Lower lobe of right lung (tissue), 2 donors: ENCODE results near the gene BRF1. TPM values are rescaled to one million over a fixed set of nuclear protein-coding genes. Genes with fewer than 3 reads are reported as not detected.
A peak's percentile ranks its signal among the peaks of the same experiment; 100 is the strongest.
"Not testable (repeated sequence)": the region's sequence is repeated elsewhere in the genome, so short reads cannot be mapped to it uniquely, and the experiment has no call there.

Source experiments
- ATAC-seq, 2 donors: fragments of 200-7000 bp; cut with Tn5 transposase; one replicate each; pipeline ENCODE4 v1.9.1; 2020 to 2022; ENCODE audit warnings: mild to moderate bottlenecking in 2 of 2, moderate library complexity in 2 of 2
- DNase-seq: peaks from one replicate; pipeline ENCODE4 v3.0.0-alpha.2; 2020
- H3K27ac ChIP-seq: fragments of 200-600 bp; one replicate; pipeline ENCODE4 v1.8.0; 2022
- H3K27me3 ChIP-seq: fragments of 200-600 bp; one replicate; pipeline ENCODE4 v1.8.0; 2022; ENCODE audit warnings: low read depth
- H3K36me3 ChIP-seq: fragments of 200-600 bp; one replicate; pipeline ENCODE4 v1.8.0; 2022; ENCODE audit warnings: mild to moderate bottlenecking
- H3K4me1 ChIP-seq: fragments of 200-600 bp; one replicate; pipeline ENCODE4 v1.8.0; 2022
- H3K4me3 ChIP-seq: fragments of 200-600 bp; one replicate; pipeline ENCODE4 v1.8.0; 2022; ENCODE audit warnings: mild to moderate bottlenecking
- H3K9me3 ChIP-seq: fragments of 200-600 bp; one replicate; pipeline ENCODE4 v1.8.0; 2022
- CTCF ChIP-seq: fragments of 200-600 bp; IDR thresholded peaks from one replicate; pipeline ENCODE4 v1.8.0; 2022; ENCODE audit warnings: antibody characterized with exemption, mild to moderate bottlenecking
- intact Hi-C: fragments of 100-400 bp; cut with DNase I; formaldehyde crosslinking; loops from one replicate; pipeline ENCODE4 v1.11.0; 2022
- total RNA-seq: library from RNA; stranded (reverse); fragmentation: NEBNext Ultra II Directional; extraction: Animal tissue kit (Norgen Biotek cat#: 25700); gene quantifications from one replicate; pipeline ENCODE4 v1.2.1, GENCODE V29; 2021
- donor health status: DM: no; HTN: yes; CAD: no; lungs with severe emphysema.

BRF1 gene
- total RNA-seq, 1 donor from 2014 or later, result 35.7 TPM

DNA sequence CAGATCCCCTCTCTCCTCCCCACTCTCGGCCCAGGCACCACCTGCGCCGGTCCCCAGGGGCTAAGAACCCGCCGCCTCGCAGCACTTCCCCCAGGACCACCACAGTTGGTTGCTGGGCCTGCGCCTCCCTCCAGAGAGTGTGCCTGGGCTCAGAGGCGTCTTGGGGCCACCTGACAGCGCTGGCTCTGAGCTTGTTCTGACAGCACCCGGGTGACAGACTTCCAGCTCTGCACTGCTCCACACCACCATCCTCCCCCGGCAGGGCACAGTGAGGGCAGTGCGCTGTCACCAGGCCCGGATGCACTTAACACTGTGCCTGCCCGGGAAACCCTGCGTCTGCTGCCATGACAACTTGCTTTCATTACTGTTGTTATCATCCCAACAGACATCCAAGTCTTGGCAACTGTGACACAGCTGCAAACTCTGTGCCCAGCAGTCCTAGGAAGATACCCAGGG lies 6.6 kb downstream of the BRF1 start:
- no peak for DNase-seq

GRCh38 chr14:105292826-105293711 lies 7.7 kb downstream of the BRF1 start:
- Histone ChIP-seq H3K27me3 (no peaks in the 10 kb centered on the region), H3K4me1 (peaks cover 32% of the 10 kb centered on the region), H3K9me3 (no peaks in the 10 kb centered on the region), H3K27ac (no peak overlapping the region), H3K36me3 (no peaks in the 10 kb centered on the region), H3K4me3 (no peak overlapping the region)
- ATAC-seq (peak; percentile 20 to 25), DNase-seq (no peak)
- intact Hi-C loops, result no loop called here
- TF ChIP-seq CTCF, result no peak

More for the DNA sequence above, 6.6 kb downstream of the BRF1 start:
- peak; percentile 72 to 79 for ATAC-seq
- H3K27ac ChIP-seq, result peak overlapping the region; percentile 36
- no peak for TF ChIP-seq CTCF
- peaks cover 39% of the 10 kb centered on the region for H3K4me1 ChIP-seq
- intact Hi-C loops, result no loop called here
- H3K36me3 ChIP-seq, result no peaks in the 10 kb centered on the region
- H3K27me3 ChIP-seq, result no peaks in the 10 kb centered on the region
- no peak overlapping the region for H3K4me3 ChIP-seq
- no peaks in the 10 kb centered on the region for H3K9me3 ChIP-seq

GRCh38 chr14:105290621-105291346 lies 10.0 kb downstream of the BRF1 start:
- no peaks in the 10 kb centered on the region for H3K9me3 ChIP-seq
- no peak for TF ChIP-seq CTCF
- intact Hi-C loops, result no loop called here
- peaks cover 32% of the 10 kb centered on the region for H3K4me1 ChIP-seq
- no peak overlapping the region for H3K4me3 ChIP-seq
- DNase-seq (no peak), ATAC-seq (peak in 1 of 2 donors; percentile 24)
- H3K27me3 ChIP-seq, result no peaks in the 10 kb centered on the region
- no peak overlapping the region for H3K27ac ChIP-seq
- no peaks in the 10 kb centered on the region for H3K36me3 ChIP-seq

GRCh38 chr14:105288936-105289335 lies 11.9 kb downstream of the BRF1 start:
- H3K9me3 ChIP-seq, ATAC-seq, H3K27ac ChIP-seq, H3K27me3 ChIP-seq, H3K4me3 ChIP-seq, H3K36me3 ChIP-seq, DNase-seq, intact Hi-C loops: not testable (repeated sequence)
- H3K4me1 ChIP-seq, result peaks cover 28% of the 10 kb centered on the region

- H3K4me1 ChIP-seq, result peaks cover 17% of the 10 kb centered on the region
Measured at GRCh38 chr14:105287249-105288102, 13.3 kb downstream of the BRF1 start.

More at GRCh38 chr14:105287249-105288102, 13.3 kb downstream of the BRF1 start:
- ATAC-seq (no peak), DNase-seq (no peak)
- H3K4me3 ChIP-seq, result no peak overlapping the region
- TF ChIP-seq CTCF, result no peak
- no peaks in the 10 kb centered on the region for H3K27me3 ChIP-seq
- H3K9me3 ChIP-seq, result no peaks in the 10 kb centered on the region
- H3K36me3 ChIP-seq, result peaks cover 13% of the 10 kb centered on the region
- intact Hi-C loops, result no loop called here
- H3K27ac ChIP-seq, result no peak overlapping the region
